Activated B cell treated with CpG ODN at 0.5 μM for 24 hours (primary cell): ENCODE results near the gene VAC14. TPM values are rescaled to one million over a fixed set of nuclear protein-coding genes. Genes with fewer than 3 reads are reported as not detected.

Experiments
- ATAC-seq: fragments of 200-7000 bp; cut with Tn5 transposase; one replicate; pipeline ENCODE4 v1.10.0; 2021; ENCODE audit warnings: low read depth, mild to moderate bottlenecking, moderate library complexity
- CTCF ChIA-PET: fragments of 350-600 bp; sonication (Branson Sonifier 250); formaldehyde crosslinking; loops from one replicate; lab custom pipeline; 2021; ENCODE audit warnings: antibody characterized with exemption; lab: Charles Lee
- POLR2A ChIA-PET: fragments of 350-600 bp; sonication (Branson Sonifier 250); formaldehyde crosslinking; loops from one replicate; lab custom pipeline; 2021; ENCODE audit warnings: antibody characterized with exemption; lab: Charles Lee
- DNase-seq: peaks from one replicate; pipeline ENCODE4 v3.0.0; 2022
- H3K27ac Mint-ChIP-seq: one replicate; pipeline ENCODE4 v1.8.0; 2020; ENCODE audit warnings: mixed read lengths
- H3K27me3 Mint-ChIP-seq: one replicate; pipeline ENCODE4 v1.8.0; 2021; ENCODE audit warnings: mixed read lengths
- H3K36me3 Mint-ChIP-seq: one replicate; pipeline ENCODE4 v1.8.0; 2021; ENCODE audit warnings: low read depth, mixed read lengths
- H3K4me1 Mint-ChIP-seq: one replicate; pipeline ENCODE4 v1.8.0; 2021; ENCODE audit warnings: mixed read lengths
- H3K4me3 Mint-ChIP-seq: one replicate; pipeline ENCODE4 v1.8.0; 2020; ENCODE audit warnings: mild to moderate bottlenecking, mixed read lengths
- H3K9me3 Mint-ChIP-seq: one replicate; pipeline ENCODE4 v1.8.0; 2020; ENCODE audit warnings: mixed read lengths
- CTCF ChIP-seq: fragments of 200-600 bp; IDR thresholded peaks from one replicate; pipeline ENCODE4 v1.8.0; 2022; ENCODE audit warnings: antibody characterized with exemption, mild to moderate bottlenecking
- intact Hi-C: fragments of 100-400 bp; cut with micrococcal nuclease; formaldehyde crosslinking; loops from one replicate; pipeline ENCODE4 v1.15.1; 2024
- total RNA-seq: library from RNA; stranded (reverse); gene quantifications from 2 replicates; pipeline ENCODE4 v1.2.3, GENCODE V29; 2022

The VAC14 gene
- total RNA-seq, 1 donor from 2014 or later: 53.4 TPM

- Mint-ChIP-seq H3K4me3 (no peak overlapping the region), H3K4me1 (no peaks in the 10 kb centered on the region), H3K9me3 (no peaks in the 10 kb centered on the region), H3K36me3 (peaks cover 62% of the 10 kb centered on the region), H3K27ac (no peak overlapping the region), H3K27me3 (no peaks in the 10 kb centered on the region)
- no peak for TF ChIP-seq CTCF
- DNase-seq: no peak
- ATAC-seq: no peak
- intact Hi-C loops: no loop called here
- ChIA-PET POLR2A (no interaction called here), CTCF (no interaction called here)
Observed at GRCh38 chr16:70753228-70753627, 47.7 kb downstream of the VAC14 start.

- Mint-ChIP-seq H3K36me3 (peaks cover 57% of the 10 kb centered on the region), H3K9me3 (no peaks in the 10 kb centered on the region), H3K4me3 (no peak overlapping the region), H3K27me3 (no peaks in the 10 kb centered on the region), H3K4me1 (no peaks in the 10 kb centered on the region), H3K27ac (no peak overlapping the region)
- TF ChIP-seq CTCF: no peak
- intact Hi-C loops: no loop called here
- ATAC-seq: no peak
- no peak for DNase-seq
- ChIA-PET CTCF (no interaction called here), POLR2A (no interaction called here)
Observed at GRCh38 chr16:70752426-70752825, 48.5 kb downstream of the VAC14 start.

GRCh38 chr16:70751593-70751992, 49.4 kb downstream of the VAC14 start:
- no peak for DNase-seq
- no peak for TF ChIP-seq CTCF
- Mint-ChIP-seq H3K36me3 (peaks cover 50% of the 10 kb centered on the region), H3K9me3 (no peaks in the 10 kb centered on the region), H3K4me1 (peaks cover 3% of the 10 kb centered on the region), H3K27ac (no peak overlapping the region), H3K27me3 (no peaks in the 10 kb centered on the region), H3K4me3 (no peak overlapping the region)
- ChIA-PET POLR2A (no interaction called here), CTCF (no interaction called here)
- ATAC-seq: no peak
- intact Hi-C loops: no loop called here

GRCh38 chr16:70750893-70751467, 50.0 kb downstream of the VAC14 start:
- CTCF ChIA-PET: no interaction called here
- POLR2A ChIA-PET: interaction anchor here (0.6 kb wide), 1 partner anchor 28 kb away, joined by 3 read pairs; no protein-coding TSS in a partner anchor
- Mint-ChIP-seq H3K27ac (no peak overlapping the region), H3K9me3 (no peaks in the 10 kb centered on the region), H3K4me1 (peaks cover 5% of the 10 kb centered on the region), H3K36me3 (peaks cover 50% of the 10 kb centered on the region), H3K4me3 (no peak overlapping the region), H3K27me3 (no peaks in the 10 kb centered on the region)
- ATAC-seq (no peak), DNase-seq (no peak)
- intact Hi-C loops: no loop called here
- TF ChIP-seq CTCF: no peak

- POLR2A ChIA-PET: interaction anchor here (0.6 kb wide), 1 partner anchor 29 kb away, joined by 3 read pairs; no protein-coding TSS in a partner anchor
- CTCF ChIA-PET: no interaction called here
- TF ChIP-seq CTCF: no peak
- intact Hi-C loops: no loop called here
- DNase-seq: no peak
- no peaks in the 10 kb centered on the region for H3K27me3 Mint-ChIP-seq
- no peaks in the 10 kb centered on the region for H3K9me3 Mint-ChIP-seq
- H3K27ac Mint-ChIP-seq: no peak overlapping the region
- H3K36me3 Mint-ChIP-seq: peaks cover 44% of the 10 kb centered on the region
- peaks cover 5% of the 10 kb centered on the region for H3K4me1 Mint-ChIP-seq
- H3K4me3 Mint-ChIP-seq: no peak overlapping the region
- ATAC-seq: no peak
Observed at GRCh38 chr16:70749681-70750601, 51.0 kb downstream of the VAC14 start.
